ENCODE data around the gene PLPP6.

GRCh38 chr9:4665357-4665756 is 3.3 kb downstream of the PLPP6 start:
- TF ChIP-seq SP1 (IDR thresholded peaks at IDR 0.05) (no peak), ELF4 (IDR thresholded peaks at IDR 0.05) (no peak), FOXM1 (IDR thresholded peaks at IDR 0.05; ENCODE audit: borderline replicate concordance) (no peak)
